Right cardiac atrium (tissue), 5 donors: ENCODE results near the gene KRT33B. TPM values are rescaled to one million over a fixed set of nuclear protein-coding genes. Genes with fewer than 3 reads are reported as not detected.
"Not testable (repeated sequence)": the region's sequence is repeated elsewhere in the genome, so short reads cannot be mapped to it uniquely, and the experiment has no call there.

Source experiments
- ATAC-seq, 2 donors: fragments of 200-7000 bp; cut with Tn5 transposase; one replicate each; pipeline versions ENCODE4 v1.8.0 to v1.9.1; 2020; ENCODE audit warnings: moderate library complexity in 2 of 2, mild to moderate bottlenecking in 1 of 2
- DNase-seq, 3 donors: peaks; one replicate each; pipeline ENCODE4 v3.0.0-alpha.2; 2020
- H3K27ac ChIP-seq: one replicate; pipeline ENCODE4 v1.5.1; 2013; ENCODE audit warnings: mild to moderate bottlenecking, low read length, control low read depth, moderate library complexity
- H3K27me3 ChIP-seq: one replicate; pipeline ENCODE4 v1.6.1; 2013; ENCODE audit not compliant: control insufficient read depth, insufficient read depth
- H3K4me1 ChIP-seq: one replicate; pipeline ENCODE4 v1.6.1; 2013; ENCODE audit warnings: low read length; ENCODE audit not compliant: control insufficient read depth, insufficient read depth
- H3K4me3 ChIP-seq: one replicate; pipeline ENCODE4 v1.5.1; 2013; ENCODE audit warnings: low read length, control low read depth
- H3K9me3 ChIP-seq: one replicate; pipeline ENCODE4 v1.6.1; 2013; ENCODE audit warnings: low read length; ENCODE audit not compliant: control insufficient read depth
- WGBS: extraction: QIAGEN DNeasy Blood & Tissue Kit; methylation state at CpG from one replicate; pipeline ENCODE4 v1.1.7; 2013; 5-methylcytosine and 5-hydroxymethylcytosine counted together
- intact Hi-C, 4 donors: fragments of 100-400 bp; cut with DNase I; formaldehyde crosslinking; loops; one replicate each; pipeline versions ENCODE4 v1.11.0 to v1.14.0; 2022 to 2023
- polyA plus RNA-seq: library from polyadenylated mRNA; stranded (reverse); fragments of 200-250 nt; gene quantifications from one replicate; pipeline ENCODE4 v1.2.3, GENCODE V29; 2013
- total RNA-seq, 4 donors: library from RNA; stranded (reverse); fragmentation: NEBNext Ultra II Directional; extraction: Animal tissue kit (Norgen Biotek cat#: 25700); gene quantifications; one replicate each; pipeline ENCODE4 v1.2.1, GENCODE V29; 2021
- donor health status: healthy with polysubstance abuse.
- donor health status: DM: no; HTN: yes; CAD: no.
- donor health status: DM: no; HTN: no; CAD: no.
- donor health status: DM: no; HTN: yes; CAD: no; lungs with severe emphysema.
- donor health status: DM: yes; HTN: yes; CAD: no.

The KRT33B gene
- total and polyA plus RNA-seq, 5 donors: not detected

GRCh38 chr17:41367426-41368075, 2.1 kb downstream of the KRT33B start:
- intact Hi-C loops: no loop called here
- WGBS: 70% methylated on average over 10 of the region's 10 CpGs
- Histone ChIP-seq H3K9me3 (no peaks in the 10 kb centered on the region), H3K27me3 (no peaks in the 10 kb centered on the region), H3K27ac (no peak overlapping the region), H3K4me3 (no peak overlapping the region), H3K4me1 (no peaks in the 10 kb centered on the region)
- no peak for DNase-seq
- ATAC-seq: no peak

- Histone ChIP-seq H3K4me1 (no peaks in the 10 kb centered on the region), H3K4me3 (no peak overlapping the region), H3K27me3 (no peaks in the 10 kb centered on the region), H3K9me3 (no peaks in the 10 kb centered on the region), H3K27ac (no peak overlapping the region)
- intact Hi-C loops: no loop called here
- ATAC-seq (no peak), DNase-seq (no peak)
Measured at GRCh38 chr17:41366070-41366469, 3.5 kb downstream of the KRT33B start.

- H3K4me3 ChIP-seq: no peak overlapping the region
- no peak for ATAC-seq
- no peaks in the 10 kb centered on the region for H3K9me3 ChIP-seq
- intact Hi-C loops: no loop called here
- no peak overlapping the region for H3K27ac ChIP-seq
- H3K4me1 ChIP-seq: no peaks in the 10 kb centered on the region
- DNase-seq: no peak
- no peaks in the 10 kb centered on the region for H3K27me3 ChIP-seq
- 76% methylated on average over 2 of the region's 2 CpGs for WGBS
Measured at GRCh38 chr17:41363881-41364280, 5.7 kb downstream of the KRT33B start.

GRCh38 chr17:41360296-41360995, 9.2 kb downstream of the KRT33B start:
- H3K27me3 ChIP-seq: no peaks in the 10 kb centered on the region
- 69% methylated on average over 5 of the region's 5 CpGs for WGBS
- no peaks in the 10 kb centered on the region for H3K4me1 ChIP-seq
- no peak overlapping the region for H3K27ac ChIP-seq
- H3K4me3 ChIP-seq: no peak overlapping the region
- H3K9me3 ChIP-seq: peaks cover 2% of the 10 kb centered on the region
- intact Hi-C loops: no loop called here
- DNase-seq (no peak), ATAC-seq (no peak)

GRCh38 chr17:41354536-41354935, 15.1 kb downstream of the KRT33B start:
- no peak overlapping the region for H3K27ac ChIP-seq
- H3K27me3 ChIP-seq: no peaks in the 10 kb centered on the region
- DNase-seq: no peak
- 89% methylated on average over 4 of the region's 4 CpGs for WGBS
- no peak overlapping the region for H3K4me3 ChIP-seq
- H3K4me1 ChIP-seq: no peaks in the 10 kb centered on the region
- no peak for ATAC-seq
- intact Hi-C loops: no loop called here
- peaks cover 2% of the 10 kb centered on the region for H3K9me3 ChIP-seq

GRCh38 chr17:41352597-41353366, 16.8 kb downstream of the KRT33B start:
- Histone ChIP-seq H3K4me1 (no peaks in the 10 kb centered on the region), H3K9me3 (peaks cover 2% of the 10 kb centered on the region), H3K27me3 (no peaks in the 10 kb centered on the region), H3K4me3 (no peak overlapping the region), H3K27ac (no peak overlapping the region)
- DNase-seq: no peak
- intact Hi-C loops: no loop called here
- ATAC-seq: no peak
- 79% methylated on average over 7 of the region's 7 CpGs for WGBS

- Histone ChIP-seq H3K9me3 (no peaks in the 10 kb centered on the region), H3K27me3 (no peaks in the 10 kb centered on the region), H3K27ac (no peak overlapping the region), H3K4me3 (no peak overlapping the region), H3K4me1 (no peaks in the 10 kb centered on the region)
- intact Hi-C loops: no loop called here
- ATAC-seq (no peak), DNase-seq (no peak)
- 84% methylated on average over 2 of the region's 2 CpGs for WGBS
Measured at GRCh38 chr17:41351177-41351576, 18.4 kb downstream of the KRT33B start.

- intact Hi-C loops, H3K27ac ChIP-seq, DNase-seq, H3K9me3 ChIP-seq, H3K4me3 ChIP-seq, H3K4me1 ChIP-seq, H3K27me3 ChIP-seq, ATAC-seq: not testable (repeated sequence)
- WGBS: 91% methylated on average over 16 of the region's 16 CpGs
Measured at GRCh38 chr17:41350381-41350878, 19.2 kb downstream of the KRT33B start, which contains the start of gene KRT33A. Gene KRT33A, minus strand, starts transcription at chr17:41350828. Its CDS starts 61 bp downstream, at chr17:41350767.

- no peak for ATAC-seq
- Histone ChIP-seq H3K4me1 (no peaks in the 10 kb centered on the region), H3K27ac (no peak overlapping the region), H3K9me3 (no peaks in the 10 kb centered on the region), H3K27me3 (no peaks in the 10 kb centered on the region), H3K4me3 (no peak overlapping the region)
- intact Hi-C loops: no loop called here
- WGBS: 85% methylated on average over 7 of the region's 7 CpGs
- DNase-seq: no peak
Measured at GRCh38 chr17:41347869-41348760, 21.5 kb downstream of the KRT33B start.

GRCh38 chr17:41346421-41346820, 23.2 kb downstream of the KRT33B start:
- H3K4me3 ChIP-seq, H3K27ac ChIP-seq, ATAC-seq, H3K4me1 ChIP-seq, intact Hi-C loops, H3K27me3 ChIP-seq, H3K9me3 ChIP-seq, DNase-seq: not testable (repeated sequence)
- WGBS: 82% methylated on average over 16 of the region's 16 CpGs
